ENCODE data around the gene TCF7L2. TPM values are rescaled to one million over a fixed set of nuclear protein-coding genes. Genes with fewer than 3 reads are reported as not detected.

TCF7L2 gene
- total RNA-seq, 2 donors from 2014 or later, result 3.1 to 3.9 TPM

DNA sequence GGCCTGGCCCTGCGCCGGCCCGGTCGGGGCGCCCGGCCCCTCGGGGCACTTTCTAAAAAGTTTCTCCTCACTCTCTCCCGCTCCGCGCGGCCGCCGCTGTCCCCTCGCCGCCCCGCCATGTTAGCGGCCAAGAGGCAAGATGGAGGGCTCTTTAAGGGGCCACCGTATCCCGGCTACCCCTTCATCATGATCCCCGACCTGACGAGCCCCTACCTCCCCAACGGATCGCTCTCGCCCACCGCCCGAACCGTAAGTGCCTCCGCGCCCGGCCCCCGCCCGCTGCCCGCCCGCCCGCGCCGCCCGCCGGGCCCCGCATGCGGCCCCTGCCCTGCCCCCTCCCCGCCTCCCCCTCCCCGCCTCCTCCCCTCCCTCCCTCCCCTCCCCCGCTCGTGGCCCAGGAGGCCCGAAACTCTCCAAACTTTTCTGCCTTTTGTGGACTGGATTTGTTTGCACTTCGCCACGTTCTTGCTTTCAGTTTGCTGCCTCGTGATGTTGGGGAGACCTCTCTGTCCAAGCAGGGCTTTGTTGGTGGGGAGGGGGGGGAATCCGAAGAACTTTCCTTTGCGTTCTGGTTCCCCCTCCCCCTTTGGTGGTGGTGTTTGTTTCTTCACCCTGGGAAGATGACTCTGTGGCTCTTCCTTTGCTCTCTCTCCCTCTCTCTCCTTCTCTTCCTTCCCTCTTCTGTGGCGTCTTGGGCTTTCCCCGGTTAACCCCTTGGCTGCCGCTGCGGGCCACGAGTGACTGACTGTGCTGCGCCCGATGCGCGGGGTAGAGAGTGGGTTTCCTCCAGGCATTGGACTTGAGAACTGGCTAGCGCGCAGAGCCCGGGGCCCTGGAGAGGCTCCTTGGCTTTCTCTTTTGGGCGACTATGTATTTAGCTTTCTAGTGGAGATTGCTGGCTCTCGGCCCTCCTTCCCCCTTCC lies 1.6 kb downstream of the TCF7L2 start:
- Mint-ChIP-seq H3K27me3 (peaks cover 32% of the 10 kb centered on the region), H3K4me3 (peak overlapping the region; percentile 98), H3K27ac (peak overlapping the region; percentile 93), H3K36me3 (ENCODE audit: low read depth) (peaks cover 7% of the 10 kb centered on the region), H3K4me1 (peaks cover 25% of the 10 kb centered on the region)
- no peaks in the 10 kb centered on the region for H3K9me3 ChIP-seq (ENCODE audit: control insufficient read depth, low read length, poor library complexity, severe bottlenecking)
- ATAC-seq (peak; percentile 66), DNase-seq (peak; percentile 25 to 37 (median 34))

DNA sequence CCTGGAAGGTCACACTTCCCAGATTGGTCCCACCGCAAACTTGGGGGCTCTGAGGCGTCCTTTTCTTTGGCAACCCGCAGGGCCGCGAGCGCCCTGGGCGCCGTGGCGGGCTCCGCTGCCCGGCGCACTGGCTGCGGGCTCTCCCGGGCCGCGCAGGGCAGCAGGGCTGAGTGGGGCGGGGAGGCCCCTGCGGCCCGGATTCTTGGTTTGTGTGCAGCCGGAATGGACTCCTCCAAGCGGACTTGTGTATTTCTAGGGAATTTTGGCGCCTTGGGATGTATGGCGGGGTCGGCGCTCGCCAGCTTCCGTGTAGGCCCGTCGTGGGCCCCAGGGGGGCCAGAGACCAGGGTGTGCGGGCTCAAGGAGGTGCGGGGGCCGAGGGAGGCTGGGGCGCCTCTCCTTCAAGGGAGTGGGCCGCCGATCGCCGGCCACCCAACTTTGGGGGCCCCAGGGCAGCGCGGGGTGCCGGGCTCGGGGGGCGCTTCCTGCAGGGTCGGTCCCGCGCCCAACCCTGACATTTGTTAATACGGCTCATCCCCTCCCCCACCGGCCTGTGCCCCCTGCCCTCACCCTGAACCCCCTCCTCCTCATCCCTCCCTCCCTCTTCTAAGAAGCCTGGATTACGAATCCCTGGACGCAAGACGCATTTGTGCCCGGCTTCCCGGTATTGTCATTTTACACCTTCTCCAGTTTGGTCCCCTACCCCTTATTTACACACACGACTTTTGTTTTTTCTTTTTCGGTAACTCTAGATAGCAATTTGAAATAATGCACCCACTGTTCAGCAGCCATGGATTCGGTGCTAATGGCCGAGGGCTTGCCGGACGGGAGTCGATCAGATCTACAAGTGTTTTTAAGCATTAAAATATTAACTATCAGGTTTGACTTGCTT lies 2.5 kb downstream of the TCF7L2 start:
- H3K27me3 Mint-ChIP-seq, result peaks cover 40% of the 10 kb centered on the region
- peak overlapping the region; percentile 93 for H3K27ac Mint-ChIP-seq
- peaks cover 27% of the 10 kb centered on the region for H3K4me1 Mint-ChIP-seq
- ATAC-seq (no peak), DNase-seq (no peak)
- H3K9me3 ChIP-seq (ENCODE audit: control insufficient read depth, low read length, poor library complexity, severe bottlenecking), result no peaks in the 10 kb centered on the region
- H3K36me3 Mint-ChIP-seq (ENCODE audit: low read depth), result peaks cover 12% of the 10 kb centered on the region
- peak overlapping the region; percentile 98 for H3K4me3 Mint-ChIP-seq

DNA sequence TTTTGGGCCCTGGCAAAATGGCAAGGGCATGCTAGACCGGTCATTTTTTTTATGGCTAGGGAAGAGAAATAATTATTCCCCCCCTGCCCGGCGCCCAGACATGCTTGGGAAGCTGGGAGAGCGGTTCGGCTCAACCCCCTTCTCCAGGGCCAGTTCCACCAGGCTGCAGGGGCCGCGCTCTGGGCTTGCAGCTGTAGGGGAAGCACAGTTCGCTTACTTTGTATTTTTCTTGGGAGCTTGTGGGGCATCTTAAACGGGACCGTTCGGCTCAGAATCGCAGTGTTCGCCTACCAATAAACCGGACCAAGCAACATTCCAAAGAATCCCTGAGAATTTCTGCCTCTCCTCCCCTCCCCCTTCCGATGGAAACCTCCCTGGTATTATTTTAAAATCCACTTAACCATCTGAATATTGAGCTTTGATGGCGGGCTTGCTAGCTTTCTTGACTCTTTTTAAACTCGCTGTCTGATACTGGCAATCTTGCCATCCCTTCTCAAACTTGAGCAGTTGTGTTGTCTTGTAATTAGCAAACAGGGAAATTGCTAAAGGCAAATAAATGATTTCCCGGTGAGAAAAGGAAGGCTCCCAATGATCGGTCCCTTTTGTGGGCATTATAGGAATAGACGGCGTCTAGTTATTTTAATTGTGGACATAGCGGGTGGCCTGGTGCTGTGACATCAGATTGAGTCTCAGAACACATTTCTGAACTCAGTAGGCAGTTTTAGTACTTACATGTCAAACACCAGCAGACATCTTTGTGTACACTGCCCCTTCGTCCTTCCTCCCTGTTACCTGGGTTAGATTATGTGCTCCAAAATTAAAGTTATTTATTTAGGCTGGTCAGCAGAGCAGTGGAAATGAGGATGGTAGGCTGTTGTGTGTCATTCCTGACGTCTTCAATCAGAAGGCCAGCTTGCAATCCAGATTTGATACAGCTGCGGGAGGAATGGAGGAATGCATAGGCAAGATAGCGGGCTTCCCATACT lies 3.4 kb downstream of the TCF7L2 start:
- DNase-seq (no peak), ATAC-seq (no peak)
- Mint-ChIP-seq H3K27ac (peak overlapping the region; percentile 29), H3K4me3 (peak overlapping the region; percentile 91), H3K36me3 (ENCODE audit: low read depth) (peaks cover 13% of the 10 kb centered on the region), H3K27me3 (peaks cover 38% of the 10 kb centered on the region), H3K4me1 (peaks cover 24% of the 10 kb centered on the region)
- H3K9me3 ChIP-seq (ENCODE audit: control insufficient read depth, low read length, poor library complexity, severe bottlenecking), result no peaks in the 10 kb centered on the region

DNA sequence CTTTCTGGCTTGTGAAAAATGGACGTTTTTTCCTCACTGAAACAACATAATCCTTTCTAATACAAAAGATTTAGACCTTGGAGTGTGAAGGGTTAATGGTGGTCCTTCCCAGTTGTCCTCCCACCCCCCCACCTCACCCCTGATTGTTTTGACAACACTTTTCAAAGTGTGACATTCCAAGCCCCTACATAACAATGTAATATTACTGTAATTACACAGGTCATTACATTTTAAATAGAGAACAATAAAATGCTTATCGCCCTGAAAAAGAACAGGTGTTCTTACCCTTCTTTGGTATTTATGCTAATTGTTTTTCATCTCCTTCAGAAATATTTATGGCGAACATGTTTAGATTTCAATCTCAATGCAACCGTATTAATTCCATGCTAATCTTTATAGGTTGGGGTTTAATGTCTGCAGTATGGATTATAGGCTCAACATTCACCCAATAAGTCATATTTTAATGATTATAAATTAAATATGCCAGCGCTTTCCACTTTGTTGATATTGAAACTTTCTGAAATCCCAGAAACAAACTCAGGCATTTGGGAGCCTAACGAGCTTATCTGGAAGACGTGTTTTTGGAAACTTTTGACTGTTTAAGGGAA lies 5.0 kb downstream of the TCF7L2 start:
- no peak overlapping the region for H3K4me3 Mint-ChIP-seq
- H3K4me1 Mint-ChIP-seq, result peaks cover 14% of the 10 kb centered on the region
- ATAC-seq, result no peak
- peaks cover 12% of the 10 kb centered on the region for H3K36me3 Mint-ChIP-seq (ENCODE audit: low read depth)
- no peak for DNase-seq
- H3K27ac Mint-ChIP-seq, result no peak overlapping the region
- no peaks in the 10 kb centered on the region for H3K9me3 ChIP-seq (ENCODE audit: control insufficient read depth, low read length, poor library complexity, severe bottlenecking)
- H3K27me3 Mint-ChIP-seq, result peaks cover 40% of the 10 kb centered on the region

DNA sequence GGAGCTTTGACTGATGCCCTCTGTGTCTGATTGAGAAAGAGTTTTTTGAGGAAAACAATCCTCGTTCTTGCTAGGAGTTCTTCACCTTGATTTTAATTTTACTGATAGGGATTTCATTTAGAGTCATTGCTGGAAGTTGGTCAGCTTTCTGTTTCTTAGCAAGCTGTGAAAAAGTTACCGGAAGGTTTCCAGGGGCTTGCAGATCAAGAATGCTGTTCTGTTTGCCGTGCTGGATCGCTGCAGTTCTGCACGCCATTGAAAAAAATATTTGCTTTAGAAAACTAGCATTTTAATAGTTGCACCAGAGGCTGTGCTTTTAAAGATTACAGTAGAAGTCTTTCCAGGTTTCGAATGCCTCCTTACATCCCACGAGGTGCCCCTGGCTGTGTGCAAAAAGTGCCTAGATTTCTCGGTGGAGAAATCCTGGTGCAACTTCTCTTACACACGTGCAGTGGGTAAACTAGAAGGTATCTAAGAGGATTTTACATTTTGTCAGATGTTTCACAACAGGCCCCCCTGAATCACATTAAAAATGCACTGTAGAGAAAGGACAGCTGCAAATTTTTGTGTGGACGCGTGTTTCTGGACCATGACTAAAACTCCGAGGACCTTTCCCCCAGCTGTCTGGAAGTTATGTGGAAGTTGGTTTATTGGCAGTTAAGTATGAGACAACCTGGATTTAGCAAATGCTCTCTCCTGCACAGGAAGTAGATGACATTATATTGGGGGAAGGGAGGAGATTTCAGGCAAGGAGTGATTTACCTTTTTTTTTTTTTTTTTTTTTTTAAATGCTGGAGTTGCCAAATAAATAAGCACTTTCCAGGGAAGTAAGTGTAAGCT lies 5.8 kb downstream of the TCF7L2 start:
- ATAC-seq, result no peak
- peaks cover 11% of the 10 kb centered on the region for H3K36me3 Mint-ChIP-seq (ENCODE audit: low read depth)
- no peaks in the 10 kb centered on the region for H3K9me3 ChIP-seq (ENCODE audit: control insufficient read depth, low read length, poor library complexity, severe bottlenecking)
- no peak for DNase-seq
- peaks cover 40% of the 10 kb centered on the region for H3K27me3 Mint-ChIP-seq
- H3K4me3 Mint-ChIP-seq, result no peak overlapping the region
- peaks cover 9% of the 10 kb centered on the region for H3K4me1 Mint-ChIP-seq
- no peak overlapping the region for H3K27ac Mint-ChIP-seq

DNA sequence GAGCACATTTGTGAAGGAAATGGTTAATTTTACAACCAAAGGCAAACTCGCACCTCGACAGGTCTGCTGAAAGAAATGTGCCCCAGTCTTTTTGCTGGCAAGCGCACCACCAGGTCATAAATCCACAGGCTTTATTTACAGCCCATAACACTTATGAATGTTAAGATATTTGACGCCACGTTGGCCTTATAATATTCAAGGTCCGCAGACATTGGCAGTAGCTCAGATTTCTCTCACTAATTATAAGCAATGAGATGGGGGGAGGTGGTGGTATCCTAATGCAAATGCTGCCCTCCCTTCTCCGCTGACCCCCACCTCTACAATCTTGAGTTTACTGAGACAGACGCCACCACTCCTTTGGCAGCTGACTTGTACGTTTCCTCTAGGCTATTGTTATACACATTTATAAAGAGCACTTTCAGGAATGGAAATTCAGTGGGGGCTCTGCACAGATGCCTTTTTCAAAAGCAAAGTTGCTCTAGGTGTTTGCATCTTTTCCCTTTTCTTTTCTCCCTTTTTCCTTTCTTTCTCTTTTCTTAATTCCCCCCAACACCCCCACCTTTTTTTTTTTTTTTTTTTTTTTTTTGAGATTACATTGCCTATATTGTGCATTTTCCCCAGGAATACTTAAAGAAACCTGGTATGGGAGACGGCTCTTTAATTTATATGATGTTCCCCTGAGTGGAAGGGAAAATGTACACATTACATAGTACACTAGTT lies 6.7 kb downstream of the TCF7L2 start:
- no peak for ATAC-seq
- peaks cover 46% of the 10 kb centered on the region for H3K27me3 Mint-ChIP-seq

DNA sequence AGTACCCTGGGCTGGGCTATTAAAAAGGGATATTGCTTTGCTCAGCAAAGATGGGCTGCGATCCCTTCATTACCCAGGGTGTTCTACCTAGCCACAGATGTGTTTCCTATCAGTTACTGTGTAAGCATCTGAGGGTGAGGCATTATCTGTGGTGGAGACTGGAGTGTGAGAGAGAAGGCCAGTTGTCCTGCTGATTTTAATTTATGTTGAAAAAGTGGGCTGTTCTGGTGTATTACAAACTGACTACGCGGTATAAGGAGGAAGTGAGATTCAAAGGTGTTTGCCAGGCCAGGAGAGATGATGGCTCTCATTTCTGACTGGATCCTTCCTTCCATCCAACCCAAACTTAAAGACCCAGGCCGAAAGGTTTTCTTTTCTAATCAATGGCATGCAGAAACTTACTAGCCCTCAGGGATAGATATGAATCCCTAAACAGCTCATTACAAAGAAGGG lies 7.6 kb downstream of the TCF7L2 start:
- Mint-ChIP-seq H3K36me3 (ENCODE audit: low read depth) (peaks cover 7% of the 10 kb centered on the region), H3K27me3 (peaks cover 52% of the 10 kb centered on the region), H3K27ac (no peak overlapping the region), H3K4me1 (peaks cover 9% of the 10 kb centered on the region), H3K4me3 (no peak overlapping the region)
- ATAC-seq (no peak), DNase-seq (no peak)
- H3K9me3 ChIP-seq (ENCODE audit: control insufficient read depth, low read length, poor library complexity, severe bottlenecking), result no peaks in the 10 kb centered on the region

More for the DNA sequence above, 6.7 kb downstream of the TCF7L2 start:
- no peak overlapping the region for H3K4me3 Mint-ChIP-seq
- H3K9me3 ChIP-seq (ENCODE audit: control insufficient read depth, low read length, poor library complexity, severe bottlenecking), result no peaks in the 10 kb centered on the region
- no peak for DNase-seq
- no peak overlapping the region for H3K27ac Mint-ChIP-seq
- H3K4me1 Mint-ChIP-seq, result peaks cover 11% of the 10 kb centered on the region
- peaks cover 9% of the 10 kb centered on the region for H3K36me3 Mint-ChIP-seq (ENCODE audit: low read depth)

DNA sequence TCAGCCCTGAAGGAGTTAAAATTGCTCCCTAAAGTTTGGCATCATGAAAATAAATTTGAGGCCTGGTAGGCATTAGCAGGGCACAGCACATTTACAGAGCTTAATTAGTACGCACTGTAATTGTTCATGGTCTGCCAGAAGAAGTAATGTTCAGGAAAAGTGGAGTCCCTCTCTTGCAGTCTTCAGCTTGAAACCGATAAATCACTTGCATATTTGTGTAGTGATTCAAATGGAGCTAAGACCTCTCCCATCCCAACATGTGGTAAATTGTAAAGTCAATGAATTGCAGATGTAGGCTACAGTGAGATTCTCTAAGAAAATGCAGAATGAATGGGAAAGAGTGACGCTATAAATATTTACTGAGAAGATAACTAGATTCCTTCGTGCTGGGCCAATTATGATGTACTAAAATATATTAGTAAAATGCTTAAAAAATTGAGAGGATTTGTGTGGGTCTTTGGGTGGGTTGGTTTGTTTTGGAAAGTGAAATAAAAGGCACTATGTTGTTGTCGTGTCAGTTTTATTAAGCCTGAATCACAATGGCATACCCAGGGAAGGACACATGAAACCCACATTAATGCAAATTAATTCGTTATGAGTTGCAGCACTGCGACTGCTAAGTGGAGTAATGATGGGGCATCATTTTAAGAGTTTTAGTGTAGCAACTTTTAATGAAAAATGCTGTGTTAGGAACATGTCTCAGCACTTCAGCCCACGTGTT lies 8.4 kb downstream of the TCF7L2 start:
- DNase-seq, result no peak
- Mint-ChIP-seq H3K27ac (no peak overlapping the region), H3K27me3 (peaks cover 46% of the 10 kb centered on the region)

DNA sequence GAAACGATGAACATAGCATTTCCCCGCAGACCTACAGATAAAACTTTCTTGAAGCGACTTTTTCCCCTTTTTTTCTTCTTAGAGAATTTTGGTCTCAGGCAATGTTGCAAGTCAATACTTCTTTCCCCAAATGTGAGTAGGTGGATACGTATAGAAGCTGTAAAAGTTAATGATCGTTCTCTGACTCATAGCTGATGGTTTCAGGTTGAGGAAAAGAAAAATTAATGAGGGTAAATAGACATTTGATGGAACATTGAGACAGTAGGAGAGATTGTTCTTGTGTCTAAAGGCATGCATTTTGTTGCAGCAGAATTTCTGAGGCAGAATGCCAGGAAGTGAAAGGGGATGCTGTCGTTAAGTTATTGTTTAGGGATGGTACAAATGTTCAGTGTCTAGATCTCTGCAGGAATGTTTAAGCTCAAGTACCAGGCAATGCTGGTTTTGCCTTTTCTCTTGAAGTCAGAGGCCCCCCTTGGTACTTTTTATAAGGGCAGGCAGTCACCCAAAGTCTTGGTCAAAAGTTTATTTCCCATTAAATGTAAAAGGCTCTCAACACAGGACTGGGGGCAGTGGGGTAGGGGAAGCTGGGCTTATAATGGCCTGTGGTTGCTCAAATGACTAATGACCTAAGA lies 9.3 kb downstream of the TCF7L2 start:
- ATAC-seq (no peak), DNase-seq (no peak)
- Mint-ChIP-seq H3K27me3 (peaks cover 39% of the 10 kb centered on the region), H3K4me1 (peaks cover 6% of the 10 kb centered on the region), H3K27ac (no peak overlapping the region), H3K36me3 (ENCODE audit: low read depth) (peaks cover 5% of the 10 kb centered on the region), H3K4me3 (no peak overlapping the region)
- H3K9me3 ChIP-seq (ENCODE audit: control insufficient read depth, low read length, poor library complexity, severe bottlenecking), result no peaks in the 10 kb centered on the region

More for the DNA sequence above, 8.4 kb downstream of the TCF7L2 start:
- H3K4me1 Mint-ChIP-seq, result peaks cover 6% of the 10 kb centered on the region
- H3K36me3 Mint-ChIP-seq (ENCODE audit: low read depth), result peaks cover 5% of the 10 kb centered on the region
- no peaks in the 10 kb centered on the region for H3K9me3 ChIP-seq (ENCODE audit: control insufficient read depth, low read length, poor library complexity, severe bottlenecking)
- H3K4me3 Mint-ChIP-seq, result no peak overlapping the region
- no peak for ATAC-seq

DNA sequence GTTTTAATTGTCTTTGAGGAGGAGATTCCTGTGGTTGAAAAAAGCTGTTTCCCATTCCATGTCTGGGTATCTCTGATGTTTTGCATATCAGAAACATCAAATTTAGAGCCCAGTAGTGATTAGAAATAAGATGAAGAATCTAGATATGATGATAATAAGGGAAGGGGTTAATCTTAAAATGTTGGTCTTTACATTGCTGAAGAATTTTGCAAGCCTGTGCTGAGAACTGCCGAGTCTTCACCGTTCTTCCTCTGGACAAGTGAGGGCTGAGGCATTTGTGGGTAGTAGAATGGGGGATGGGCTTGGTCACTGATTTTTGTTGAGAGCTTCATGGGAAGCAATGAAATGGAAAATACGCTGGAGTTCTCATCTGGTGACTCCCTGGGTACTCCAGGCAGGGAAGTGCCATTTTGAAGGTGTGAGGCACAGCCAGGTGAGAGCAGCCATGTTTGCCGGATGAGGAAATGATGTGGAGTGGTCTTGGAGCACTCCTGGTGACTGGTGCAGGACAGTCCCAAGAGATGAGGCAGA lies 10.2 kb downstream of the TCF7L2 start:
- Mint-ChIP-seq H3K27me3 (peaks cover 38% of the 10 kb centered on the region), H3K36me3 (ENCODE audit: low read depth) (peaks cover 5% of the 10 kb centered on the region), H3K4me3 (no peak overlapping the region), H3K27ac (no peak overlapping the region), H3K4me1 (peaks cover 6% of the 10 kb centered on the region)
- no peak for DNase-seq
- H3K9me3 ChIP-seq (ENCODE audit: control insufficient read depth, low read length, poor library complexity, severe bottlenecking), result no peaks in the 10 kb centered on the region
- ATAC-seq, result no peak
